Endothelial cell (in vitro differentiated cells): ENCODE data around the gene GAS7. TPM values are rescaled to one million over a fixed set of nuclear protein-coding genes. Genes with fewer than 3 reads are reported as not detected.

Source experiments
- DNase-seq: peaks from one replicate; pipeline ENCODE4 v3.0.0; 2021; ENCODE audit warnings: low spot score
- H3K27ac Mint-ChIP-seq: one replicate; pipeline ENCODE4 v1.8.0; 2021; ENCODE audit warnings: mixed read lengths, inconsistent platforms; ENCODE audit not compliant: unreplicated experiment
- H3K27me3 Mint-ChIP-seq: one replicate; pipeline ENCODE4 v1.8.0; 2021; ENCODE audit warnings: mild to moderate bottlenecking, moderate library complexity, mixed read lengths, inconsistent platforms; ENCODE audit not compliant: unreplicated experiment
- H3K36me3 Mint-ChIP-seq: one replicate; pipeline ENCODE4 v1.8.0; 2021; ENCODE audit warnings: mild to moderate bottlenecking, low read depth, mixed read lengths, inconsistent platforms; ENCODE audit not compliant: unreplicated experiment
- H3K4me1 Mint-ChIP-seq: one replicate; pipeline ENCODE4 v1.8.0; 2021; ENCODE audit warnings: mild to moderate bottlenecking, mixed read lengths, inconsistent platforms; ENCODE audit not compliant: unreplicated experiment
- H3K4me3 Mint-ChIP-seq: one replicate; pipeline ENCODE4 v1.8.0; 2021; ENCODE audit warnings: mild to moderate bottlenecking, mixed read lengths, inconsistent platforms; ENCODE audit not compliant: unreplicated experiment
- H3K9me3 Mint-ChIP-seq: one replicate; pipeline ENCODE4 v1.8.0; 2021; ENCODE audit warnings: mixed read lengths, inconsistent platforms; ENCODE audit not compliant: unreplicated experiment
- CTCF ChIP-seq: fragments of 200-600 bp; sonication (generic); IDR thresholded peaks from one replicate; pipeline ENCODE4 v1.5.0; 2021; ENCODE audit warnings: antibody characterized with exemption; ENCODE audit not compliant: unreplicated experiment
- total RNA-seq: library from RNA; stranded (reverse); fragmentation: NEBNext Ultra II Directional; extraction: Animal tissue kit (Norgen Biotek cat#: 25700); gene quantifications from one replicate; pipeline ENCODE4 v1.2.1, GENCODE V29; 2021; ENCODE audit not compliant: unreplicated experiment

GAS7 gene
- total RNA-seq, 1 donor from 2014 or later: 7.0 TPM

GRCh38 chr17:9973669-9974447 is 224.5 kb downstream of the GAS7 start:
- no peaks in the 10 kb centered on the region for H3K9me3 Mint-ChIP-seq
- no peaks in the 10 kb centered on the region for H3K4me1 Mint-ChIP-seq
- TF ChIP-seq CTCF: no peak
- DNase-seq: no peak
- H3K36me3 Mint-ChIP-seq: no peaks in the 10 kb centered on the region
- H3K27ac Mint-ChIP-seq: no peak overlapping the region
- H3K27me3 Mint-ChIP-seq: no peaks in the 10 kb centered on the region
- H3K4me3 Mint-ChIP-seq: no peak overlapping the region

GRCh38 chr17:9971991-9972390 is 226.4 kb downstream of the GAS7 start:
- Mint-ChIP-seq H3K36me3 (no peaks in the 10 kb centered on the region), H3K27ac (no peak overlapping the region), H3K4me3 (no peak overlapping the region), H3K27me3 (no peaks in the 10 kb centered on the region), H3K4me1 (no peaks in the 10 kb centered on the region), H3K9me3 (no peaks in the 10 kb centered on the region)
- TF ChIP-seq CTCF: no peak
- no peak for DNase-seq

- no peak for DNase-seq
- H3K4me3 Mint-ChIP-seq: no peak overlapping the region
- peaks cover 2% of the 10 kb centered on the region for H3K27me3 Mint-ChIP-seq
- H3K27ac Mint-ChIP-seq: no peak overlapping the region
- no peak for TF ChIP-seq CTCF
- H3K4me1 Mint-ChIP-seq: no peaks in the 10 kb centered on the region
- no peaks in the 10 kb centered on the region for H3K36me3 Mint-ChIP-seq
- H3K9me3 Mint-ChIP-seq: no peaks in the 10 kb centered on the region
These were observed 229.0 kb downstream of the GAS7 start for GRCh38 chr17:9969301-9969935.

GRCh38 chr17:9968881-9969280 is 229.5 kb downstream of the GAS7 start:
- Mint-ChIP-seq H3K36me3 (no peaks in the 10 kb centered on the region), H3K27me3 (peaks cover 3% of the 10 kb centered on the region), H3K4me3 (no peak overlapping the region), H3K9me3 (no peaks in the 10 kb centered on the region), H3K4me1 (no peaks in the 10 kb centered on the region), H3K27ac (no peak overlapping the region)
- no peak for TF ChIP-seq CTCF
- DNase-seq: no peak

GRCh38 chr17:9968008-9968407 is 230.4 kb downstream of the GAS7 start:
- Mint-ChIP-seq H3K9me3 (no peaks in the 10 kb centered on the region), H3K4me1 (no peaks in the 10 kb centered on the region), H3K36me3 (no peaks in the 10 kb centered on the region), H3K4me3 (no peak overlapping the region), H3K27me3 (peaks cover 3% of the 10 kb centered on the region), H3K27ac (no peak overlapping the region)
- no peak for DNase-seq
- TF ChIP-seq CTCF: no peak
